ENCODE data around the gene GPX3. TPM values are rescaled to one million over a fixed set of nuclear protein-coding genes. Genes with fewer than 3 reads are reported as not detected.

Gene GPX3
- total and polyA plus RNA-seq, 2 experiments from 2014 or later, result 28.0 to 48.9 TPM

- Mint-ChIP-seq H3K27me3 (ENCODE audit: insufficient read depth, low read depth, poor library complexity) (peaks cover 14% of the 10 kb centered on the region), H3K27ac (no peak overlapping the region), H3K9me3 (no peaks in the 10 kb centered on the region), H3K36me3 (ENCODE audit: low read depth) (no peaks in the 10 kb centered on the region), H3K4me3 (peak overlapping the region; percentile 39; the same call in 2 of the 3 replicates), H3K4me1 (no peaks in the 10 kb centered on the region; the same call in 1 of the 3 replicates)
- no peak for TF ChIP-seq POLR2AphosphoS5 (IDR thresholded peaks at IDR 0.05; ENCODE audit: low read depth)
- TF ChIP-seq CREB1 (CRISPR knock-in tag; IDR thresholded peaks at IDR 0.05; ENCODE audit: low read depth), result no peak
- TF ChIP-seq, protein P1, sequence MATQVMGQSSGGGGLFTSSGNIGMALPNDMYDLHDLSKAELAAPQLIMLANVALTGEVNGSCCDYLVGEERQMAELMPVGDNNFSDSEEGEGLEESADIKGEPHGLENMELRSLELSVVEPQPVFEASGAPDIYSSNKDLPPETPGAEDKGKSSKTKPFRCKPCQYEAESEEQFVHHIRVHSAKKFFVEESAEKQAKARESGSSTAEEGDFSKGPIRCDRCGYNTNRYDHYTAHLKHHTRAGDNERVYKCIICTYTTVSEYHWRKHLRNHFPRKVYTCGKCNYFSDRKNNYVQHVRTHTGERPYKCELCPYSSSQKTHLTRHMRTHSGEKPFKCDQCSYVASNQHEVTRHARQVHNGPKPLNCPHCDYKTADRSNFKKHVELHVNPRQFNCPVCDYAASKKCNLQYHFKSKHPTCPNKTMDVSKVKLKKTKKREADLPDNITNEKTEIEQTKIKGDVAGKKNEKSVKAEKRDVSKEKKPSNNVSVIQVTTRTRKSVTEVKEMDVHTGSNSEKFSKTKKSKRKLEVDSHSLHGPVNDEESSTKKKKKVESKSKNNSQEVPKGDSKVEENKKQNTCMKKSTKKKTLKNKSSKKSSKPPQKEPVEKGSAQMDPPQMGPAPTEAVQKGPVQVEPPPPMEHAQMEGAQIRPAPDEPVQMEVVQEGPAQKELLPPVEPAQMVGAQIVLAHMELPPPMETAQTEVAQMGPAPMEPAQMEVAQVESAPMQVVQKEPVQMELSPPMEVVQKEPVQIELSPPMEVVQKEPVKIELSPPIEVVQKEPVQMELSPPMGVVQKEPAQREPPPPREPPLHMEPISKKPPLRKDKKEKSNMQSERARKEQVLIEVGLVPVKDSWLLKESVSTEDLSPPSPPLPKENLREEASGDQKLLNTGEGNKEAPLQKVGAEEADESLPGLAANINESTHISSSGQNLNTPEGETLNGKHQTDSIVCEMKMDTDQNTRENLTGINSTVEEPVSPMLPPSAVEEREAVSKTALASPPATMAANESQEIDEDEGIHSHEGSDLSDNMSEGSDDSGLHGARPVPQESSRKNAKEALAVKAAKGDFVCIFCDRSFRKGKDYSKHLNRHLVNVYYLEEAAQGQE (IDR thresholded peaks at IDR 0.05; ENCODE audit: unreplicated experiment), result no peak
- no peak for TF ChIP-seq EZH2 (IDR thresholded peaks at IDR 0.05; ENCODE audit: low read depth, unreplicated experiment)
- no peak for TF ChIP-seq CTCF (conservative IDR thresholded peaks at IDR 0.05; ENCODE audit: low read depth in 2 of 2)
- TF ChIP-seq NANOG (IDR thresholded peaks at IDR 0.05; ENCODE audit: borderline replicate concordance), result no peak
- no peak for TF ChIP-seq ZNF462 (CRISPR knock-in tag; IDR thresholded peaks at IDR 0.05)
- TF ChIP-seq ZNF114 (CRISPR knock-in tag; IDR thresholded peaks at IDR 0.05), result no peak
- no peak for TF ChIP-seq EZH2phosphoT487 (IDR thresholded peaks at IDR 0.05; ENCODE audit: unreplicated experiment)
- no peak for TF ChIP-seq JUNB (IDR thresholded peaks at IDR 0.05; ENCODE audit: unreplicated experiment)
- TF ChIP-seq ZNF331 (CRISPR knock-in tag; IDR thresholded peaks at IDR 0.05; ENCODE audit: low read depth), result no peak
- TF ChIP-seq STAT1 (IDR thresholded peaks at IDR 0.05; ENCODE audit: unreplicated experiment), result no peak
- TF ChIP-seq ETS1 (IDR thresholded peaks at IDR 0.05), result no peak
- Histone ChIP-seq H3K4me1 (ENCODE audit: insufficient read depth) (peaks cover 4% of the 10 kb centered on the region; the same call in 1 of the 2 replicates), H3K36me3 (ENCODE audit: insufficient read depth) (no peaks in the 10 kb centered on the region), H3K9me2 (ENCODE audit: insufficient read depth) (no peaks in the 10 kb centered on the region), H3K27me3 (ENCODE audit: insufficient read depth) (peaks cover 15% of the 10 kb centered on the region; the same call in 1 of the 2 replicates), H3F3A (replicated peaks; ENCODE audit: low read depth) (no peaks in the 10 kb centered on the region), H3K4me3 (no peak overlapping the region), H2AFZ (no peak overlapping the region), H4K20me1 (replicated peaks; ENCODE audit: insufficient read depth) (peaks cover 3% of the 10 kb centered on the region; the same call in 1 of the 2 replicates), H3K27ac (ENCODE audit: low read depth) (no peak overlapping the region), H3K79me2 (replicated peaks; ENCODE audit: insufficient read depth) (no peaks in the 10 kb centered on the region), H3K4me2 (no peak overlapping the region)
- no peak for ATAC-seq
- no peak for DNase-seq (ENCODE audit: low spot score)
These were observed 1.4 kb downstream of the GPX3 start for GRCh38 chr5:151021746-151022145.
